PC-9 (cell line): Measurements from ENCODE around the gene ZNF385B. TPM values are rescaled to one million over a fixed set of nuclear protein-coding genes. Genes with fewer than 3 reads are reported as not detected.

ENCODE experiments used
- BruUV-seq: library from RNA; stranded (reverse); fragments of 400-500 nt; replicated peaks from 2 replicates; lab custom pipeline; 2021; lab: Mats Ljungman, UMichigan
- CTCF ChIA-PET: fragments of 300-600 bp; sonication (Branson Sonifier 250); formaldehyde crosslinking; loops from one replicate; lab custom pipeline; 2022; ENCODE audit warnings: antibody characterized with exemption; lab: Charles Lee
- POLR2A ChIA-PET: fragments of 300-600 bp; sonication (Branson Sonifier 250); formaldehyde crosslinking; loops from one replicate; lab custom pipeline; 2022; ENCODE audit warnings: antibody characterized with exemption; ENCODE audit not compliant: unreplicated experiment; lab: Charles Lee
- DNase-seq, 2 experiments: peaks; one replicate each; pipeline versions ENCODE4 v3.0.0 to v3.0.0-alpha.2; 2015 to 2022; ENCODE audit warnings: mixed read lengths in 1 of 2
- H2AFZ ChIP-seq: fragments of 200-600 bp; sonication (generic); 2 replicates; pipeline ENCODE4 v1.8.1; 2017; ENCODE audit warnings: antibody characterized with exemption
- H3F3A ChIP-seq: fragments of 200-600 bp; sonication (generic); 2 replicates; pipeline ENCODE4 v1.8.1; 2017; ENCODE audit warnings: antibody characterized with exemption, mild to moderate bottlenecking, low read depth; ENCODE audit not compliant: insufficient read depth
- H3K27ac ChIP-seq: fragments of 200-600 bp; sonication (generic); 2 replicates; pipeline ENCODE4 v1.6.1; 2016; ENCODE audit warnings: mixed run types
- H3K27me3 ChIP-seq: fragments of 200-600 bp; sonication (generic); 2 replicates; pipeline ENCODE4 v1.6.1; 2016; ENCODE audit warnings: low read depth, mixed run types; ENCODE audit not compliant: insufficient read depth
- H3K36me3 ChIP-seq: fragments of 200-600 bp; sonication (generic); 2 replicates; pipeline ENCODE4 v1.6.1; 2016; ENCODE audit warnings: low read depth, mixed run types
- H3K4me1 ChIP-seq: fragments of 200-600 bp; sonication (generic); replicated peaks from 2 replicates; pipeline ENCODE4 v1.6.1; 2016; ENCODE audit warnings: mixed run types; ENCODE audit not compliant: insufficient read depth
- H3K4me2 ChIP-seq: fragments of 200-600 bp; sonication (generic); 2 replicates; pipeline ENCODE4 v1.6.1; 2017; ENCODE audit warnings: mixed run types
- H3K4me3 ChIP-seq: fragments of 200-600 bp; sonication (generic); 2 replicates; pipeline ENCODE4 v1.6.1; 2016; ENCODE audit warnings: mixed run types
- H3K79me2 ChIP-seq: fragments of 200-600 bp; sonication (generic); 2 replicates; pipeline ENCODE4 v1.6.1; 2017; ENCODE audit warnings: low read depth, mixed run types
- H3K9me2 ChIP-seq: fragments of 200-600 bp; sonication (generic); 2 replicates; pipeline ENCODE4 v1.8.1; 2017; ENCODE audit warnings: mild to moderate bottlenecking; ENCODE audit not compliant: insufficient read depth
- H3K9me3 ChIP-seq: fragments of 200-600 bp; sonication (generic); 2 replicates; pipeline ENCODE4 v1.8.1; 2016; ENCODE audit warnings: low read depth; ENCODE audit not compliant: insufficient read depth
- H4K20me1 ChIP-seq: fragments of 200-600 bp; sonication (generic); 2 replicates; pipeline ENCODE4 v1.8.1; 2017; ENCODE audit not compliant: insufficient read depth
- CTCF ChIP-seq: fragments of 200-600 bp; sonication (generic); conservative IDR thresholded peaks from 2 replicates; pipeline ENCODE4 v1.6.1; 2017; ENCODE audit warnings: mixed run types, antibody characterized with exemption, mild to moderate bottlenecking, moderate library complexity
- EZH2 ChIP-seq: fragments of 200-600 bp; sonication (generic); IDR thresholded peaks from 2 replicates; pipeline ENCODE4 v1.8.0; 2017; ENCODE audit warnings: antibody characterized with exemption, low read depth
- intact Hi-C: fragments of 100-400 bp; cut with micrococcal nuclease; formaldehyde crosslinking; loops from one replicate; pipeline ENCODE4 v1.10.0; 2022; ENCODE audit not compliant: unreplicated experiment
- total RNA-seq: library from RNA; stranded (reverse); gene quantifications from 2 replicates; pipeline ENCODE4 v1.2.3, GENCODE V29; 2021

The ZNF385B gene
- total RNA-seq, 1 experiment from 2014 or later: 4.1 TPM

GRCh38 chr2:179513181-179513580 lies 348.2 kb downstream of the ZNF385B start:
- 0 out of 2 replicates have a peak overlapping the region, but pooled peaks have one; percentile 1 for H2AFZ ChIP-seq
- ChIA-PET POLR2A (interaction anchor here (0.6 kb wide), 1 partner anchor 34 kb away, joined by 3 read pairs; no protein-coding TSS in a partner anchor), CTCF (no interaction called here)
- no peak overlapping the region for H3K27ac ChIP-seq
- no peaks in the 10 kb centered on the region for H3K36me3 ChIP-seq
- no peaks in the 10 kb centered on the region for H3K79me2 ChIP-seq
- no peaks in the 10 kb centered on the region for H4K20me1 ChIP-seq
- no peaks in the 10 kb centered on the region for H3K27me3 ChIP-seq
- H3K4me1 ChIP-seq: no peaks in the 10 kb centered on the region
- H3K4me2 ChIP-seq: no peak overlapping the region
- no TSS peak for BruUV-seq
- no peak for DNase-seq
- no peaks in the 10 kb centered on the region for H3K9me3 ChIP-seq
- H3F3A ChIP-seq: no peaks in the 10 kb centered on the region
- no peak for TF ChIP-seq CTCF
- no peak for TF ChIP-seq EZH2
- intact Hi-C loops: no loop called here
- H3K9me2 ChIP-seq: peaks cover 7% of the 10 kb centered on the region
- H3K4me3 ChIP-seq: no peak overlapping the region

- Histone ChIP-seq H4K20me1 (no peaks in the 10 kb centered on the region), H3K27me3 (no peaks in the 10 kb centered on the region), H3K4me1 (no peaks in the 10 kb centered on the region), H3K4me2 (no peak overlapping the region), H3F3A (no peaks in the 10 kb centered on the region), H3K27ac (no peak overlapping the region), H3K79me2 (no peaks in the 10 kb centered on the region), H2AFZ (no peak overlapping the region), H3K9me3 (no peaks in the 10 kb centered on the region), H3K36me3 (no peaks in the 10 kb centered on the region), H3K4me3 (no peak overlapping the region), H3K9me2 (peaks cover 7% of the 10 kb centered on the region; the same call in 1 of the 2 replicates)
- intact Hi-C loops: no loop called here
- ChIA-PET CTCF (no interaction called here), POLR2A (interaction anchor here (0.6 kb wide), 2 partner anchors 34 to 227 kb away, joined by 3 to 4 read pairs; no protein-coding TSS in a partner anchor)
- no peak for TF ChIP-seq CTCF
- no peak for TF ChIP-seq EZH2
- no TSS peak for BruUV-seq
- no peak for DNase-seq
Measured at GRCh38 chr2:179512281-179513035, 349.0 kb downstream of the ZNF385B start.

- H3K36me3 ChIP-seq: no peaks in the 10 kb centered on the region
- H3K4me1 ChIP-seq: no peaks in the 10 kb centered on the region
- no peak for TF ChIP-seq EZH2
- TF ChIP-seq CTCF: no peak
- no peak for DNase-seq
- BruUV-seq: no TSS peak
- no peaks in the 10 kb centered on the region for H4K20me1 ChIP-seq
- no peak overlapping the region for H3K4me2 ChIP-seq
- no peak overlapping the region for H3K27ac ChIP-seq
- ChIA-PET CTCF (no interaction called here), POLR2A (no interaction called here)
- no peaks in the 10 kb centered on the region for H3K79me2 ChIP-seq
- H3K9me2 ChIP-seq: peaks cover 3% of the 10 kb centered on the region; the same call in 1 of the 2 replicates
- no peak overlapping the region for H3K4me3 ChIP-seq
- no peaks in the 10 kb centered on the region for H3K27me3 ChIP-seq
- intact Hi-C loops: no loop called here
- no peaks in the 10 kb centered on the region for H3F3A ChIP-seq
- no peak overlapping the region for H2AFZ ChIP-seq
- no peaks in the 10 kb centered on the region for H3K9me3 ChIP-seq
Measured at GRCh38 chr2:179511105-179511789, 350.2 kb downstream of the ZNF385B start.
